ENCODE data around the gene ICOS. TPM values are rescaled to one million over a fixed set of nuclear protein-coding genes. Genes with fewer than 3 reads are reported as not detected.

Gene ICOS
- total and polyA plus RNA-seq, 2 of the 8 experiments (the other 6 are each of a cell fraction or from before 2014, with no cell fraction given): not detected

DNA sequence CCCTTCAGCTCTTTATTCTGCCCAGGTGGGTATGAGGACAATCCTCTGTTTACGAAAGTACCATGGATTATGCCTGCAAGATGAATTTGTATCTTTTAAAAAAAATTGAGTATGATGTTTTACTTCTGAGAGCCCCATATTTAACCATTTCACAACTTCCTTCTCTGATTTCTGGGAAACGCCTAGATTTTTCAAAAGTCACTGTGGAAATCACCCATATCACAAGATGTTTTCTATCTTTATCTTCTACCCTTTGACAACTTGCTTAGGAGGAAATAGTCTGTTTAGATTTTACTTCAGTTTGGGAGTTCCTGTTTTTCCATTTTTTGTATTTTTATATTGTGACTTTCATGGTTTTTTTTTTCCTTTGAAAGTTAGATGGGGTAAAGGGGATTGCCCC lies 53.0 kb downstream of the ICOS start:
- H2BK12ac ChIP-seq (ENCODE audit: low read depth, low read length): no peak overlapping the region
- no peak overlapping the region for H3K23ac ChIP-seq (ENCODE audit: insufficient read length)
- no peak overlapping the region for H3K9ac ChIP-seq (replicated peaks in 1 of 4; ENCODE audit: extremely low read depth in 1 of 4, low read depth in 3 of 4, low read length in 3 of 4)
- no peaks in the 10 kb centered on the region for H3K4me1 ChIP-seq (replicated peaks in 1 of 4; ENCODE audit: control insufficient read depth in 3 of 4, insufficient read depth in 4 of 4, low read length in 3 of 4)
- H3K27me3 ChIP-seq (replicated peaks in 1 of 4; ENCODE audit: control insufficient read depth in 3 of 4, extremely low read depth in 1 of 4, insufficient read depth in 3 of 4, low read length in 3 of 4): no peaks in the 10 kb centered on the region
- no peak overlapping the region for H2BK15ac ChIP-seq (ENCODE audit: low read length)
- ChIA-PET POLR2A (ENCODE audit: partially characterized antibody) (no interaction called here), CTCF (ENCODE audit: partially characterized antibody) (no interaction called here)
- H2AFZ ChIP-seq (ENCODE audit: low read length): no peak overlapping the region
- no peak overlapping the region for H3K4me2 ChIP-seq (ENCODE audit: insufficient read depth in 1 of 2, low read depth in 2 of 2, low read length in 2 of 2)
- H3K56ac ChIP-seq (replicated peaks; ENCODE audit: insufficient read length, low read depth, low read length): no peak overlapping the region
- no peak overlapping the region for H3K27ac ChIP-seq (ENCODE audit: low read depth, low read length)
- H3K36me3 ChIP-seq (ENCODE audit: control insufficient read depth in 2 of 4, insufficient read depth in 4 of 4, low read length in 3 of 4): no peaks in the 10 kb centered on the region; a peak in 1 of 8 replicates
- no peaks in the 10 kb centered on the region for H3K9me3 ChIP-seq (ENCODE audit: insufficient read depth in 2 of 2, low read depth in 1 of 2, low read length in 1 of 2)
- H3K4ac ChIP-seq (replicated peaks; ENCODE audit: insufficient read length, low read depth, low read length): no peak overlapping the region
- DNase-seq (ENCODE audit: low read depth in 1 of 2, low spot score in 2 of 2) (no peak), FAIRE-seq (no peak)
- H2BK5ac ChIP-seq (ENCODE audit: low read depth, low read length): no peak overlapping the region
- no peak overlapping the region for H3K4me3 ChIP-seq (ENCODE audit: extremely low read depth in 1 of 4, insufficient read depth in 2 of 4, low read depth in 3 of 4, low read length in 4 of 4)
- WGBS, 2 experiments (ENCODE audit: extremely low coverage in 1 of 2, insufficient coverage in 1 of 2, insufficient read length in 1 of 2, insufficient replicate concordance in 2 of 2, low coverage in 1 of 2, low lambda C conversion rate in 2 of 2, missing lambda C conversion rate in 1 of 2): 87% methylated on average over 2 of the region's 2 CpGs; no CpG with 5 or more reads in 1 of the 2 experiments
- no peaks in the 10 kb centered on the region for H3K23me2 ChIP-seq (ENCODE audit: low read depth, low read length)
- no peak overlapping the region for H3K18ac ChIP-seq (ENCODE audit: extremely low read depth, low read length)
- no peak overlapping the region for H4K5ac ChIP-seq (ENCODE audit: insufficient read length, low read depth, low read length)
- no peak overlapping the region for H4K8ac ChIP-seq (ENCODE audit: extremely low read depth, insufficient read depth, low read length)
- H2AK5ac ChIP-seq (ENCODE audit: low read depth, low read length): no peak overlapping the region
- H3K79me2 ChIP-seq (ENCODE audit: control insufficient read depth in 1 of 2, insufficient read depth in 2 of 2, low read length in 2 of 2): no peaks in the 10 kb centered on the region
- H3K79me1 ChIP-seq (ENCODE audit: low read depth, low read length): no peaks in the 10 kb centered on the region
- no peaks in the 10 kb centered on the region for H4K20me1 ChIP-seq (replicated peaks in 1 of 2; ENCODE audit: control insufficient read depth in 1 of 2, insufficient read depth in 2 of 2, low read length in 2 of 2)
- H4K91ac ChIP-seq (replicated peaks; ENCODE audit: insufficient read length, low read length): no peak overlapping the region
- H2BK120ac ChIP-seq (replicated peaks; ENCODE audit: low read depth, low read length): no peak overlapping the region
- no peak overlapping the region for H2BK20ac ChIP-seq (ENCODE audit: low read length)
- no peak overlapping the region for H3K14ac ChIP-seq (ENCODE audit: insufficient read length)
- TF ChIP-seq EP300 (IDR thresholded peaks at IDR 0.05; ENCODE audit: borderline replicate concordance in 1 of 2, low read depth in 2 of 2, low read length in 2 of 2): no peak

Data from H1 (cell line).